ENCODE measurements around the gene AK1.

DNA sequence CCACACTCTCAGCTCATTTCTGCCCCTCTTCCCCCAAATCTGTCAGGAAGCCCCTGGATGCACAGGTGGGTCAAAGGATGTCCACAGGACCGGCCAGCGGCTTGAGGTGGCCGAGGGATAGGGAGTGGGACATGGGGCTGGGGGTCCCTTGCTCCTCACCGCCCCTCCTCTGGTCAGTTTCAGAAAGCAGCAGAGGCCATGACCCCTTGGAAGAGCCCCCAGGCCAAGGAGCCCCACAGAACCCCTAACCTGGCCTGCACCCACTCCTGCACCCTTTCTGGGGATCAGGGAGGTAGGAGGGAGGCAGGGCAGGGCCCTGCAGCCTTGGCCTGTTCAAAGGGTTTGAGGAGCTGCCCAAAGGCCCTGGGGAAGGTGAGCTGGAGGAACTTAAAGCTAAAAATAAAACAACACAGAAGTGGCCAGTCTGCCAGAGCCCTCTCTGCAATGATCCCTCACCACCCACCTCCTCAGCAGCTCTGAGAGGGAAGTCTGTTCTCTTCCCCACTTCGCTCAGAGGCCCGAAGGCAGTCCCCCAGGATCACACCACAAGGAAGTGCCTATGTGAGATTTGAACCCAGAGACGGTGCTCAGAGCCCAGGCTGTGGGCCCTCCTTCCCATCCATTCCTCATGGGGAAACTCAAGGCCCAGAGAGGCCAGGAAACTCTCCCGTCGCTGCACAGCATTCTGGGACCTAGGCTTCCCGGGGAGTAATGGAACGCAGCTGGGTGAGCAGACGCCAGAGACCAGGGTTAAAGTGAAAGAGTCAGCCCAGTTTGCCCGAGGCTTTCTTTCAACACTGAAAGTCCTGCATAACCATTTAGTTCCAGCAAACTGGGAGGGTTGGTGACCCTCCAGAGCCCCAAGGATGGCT is 23.9 kb downstream of the AK1 start:
- TF ChIP-seq CCAR2 (optimal IDR thresholded peaks at IDR 0.05; ENCODE audit: low read depth, low read length), result no peak
- TF ChIP-seq, protein P1, sequence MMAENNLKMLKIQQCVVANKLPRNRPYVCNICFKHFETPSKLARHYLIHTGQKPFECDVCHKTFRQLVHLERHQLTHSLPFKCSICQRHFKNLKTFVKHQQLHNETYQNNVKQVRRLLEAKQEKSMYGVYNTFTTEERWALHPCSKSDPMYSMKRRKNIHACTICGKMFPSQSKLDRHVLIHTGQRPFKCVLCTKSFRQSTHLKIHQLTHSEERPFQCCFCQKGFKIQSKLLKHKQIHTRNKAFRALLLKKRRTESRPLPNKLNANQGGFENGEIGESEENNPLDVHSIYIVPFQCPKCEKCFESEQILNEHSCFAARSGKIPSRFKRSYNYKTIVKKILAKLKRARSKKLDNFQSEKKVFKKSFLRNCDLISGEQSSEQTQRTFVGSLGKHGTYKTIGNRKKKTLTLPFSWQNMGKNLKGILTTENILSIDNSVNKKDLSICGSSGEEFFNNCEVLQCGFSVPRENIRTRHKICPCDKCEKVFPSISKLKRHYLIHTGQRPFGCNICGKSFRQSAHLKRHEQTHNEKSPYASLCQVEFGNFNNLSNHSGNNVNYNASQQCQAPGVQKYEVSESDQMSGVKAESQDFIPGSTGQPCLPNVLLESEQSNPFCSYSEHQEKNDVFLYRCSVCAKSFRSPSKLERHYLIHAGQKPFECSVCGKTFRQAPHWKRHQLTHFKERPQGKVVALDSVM (CRISPR knock-in tag; IDR thresholded peaks at IDR 0.05), result no peak
- TF ChIP-seq, protein P2, sequence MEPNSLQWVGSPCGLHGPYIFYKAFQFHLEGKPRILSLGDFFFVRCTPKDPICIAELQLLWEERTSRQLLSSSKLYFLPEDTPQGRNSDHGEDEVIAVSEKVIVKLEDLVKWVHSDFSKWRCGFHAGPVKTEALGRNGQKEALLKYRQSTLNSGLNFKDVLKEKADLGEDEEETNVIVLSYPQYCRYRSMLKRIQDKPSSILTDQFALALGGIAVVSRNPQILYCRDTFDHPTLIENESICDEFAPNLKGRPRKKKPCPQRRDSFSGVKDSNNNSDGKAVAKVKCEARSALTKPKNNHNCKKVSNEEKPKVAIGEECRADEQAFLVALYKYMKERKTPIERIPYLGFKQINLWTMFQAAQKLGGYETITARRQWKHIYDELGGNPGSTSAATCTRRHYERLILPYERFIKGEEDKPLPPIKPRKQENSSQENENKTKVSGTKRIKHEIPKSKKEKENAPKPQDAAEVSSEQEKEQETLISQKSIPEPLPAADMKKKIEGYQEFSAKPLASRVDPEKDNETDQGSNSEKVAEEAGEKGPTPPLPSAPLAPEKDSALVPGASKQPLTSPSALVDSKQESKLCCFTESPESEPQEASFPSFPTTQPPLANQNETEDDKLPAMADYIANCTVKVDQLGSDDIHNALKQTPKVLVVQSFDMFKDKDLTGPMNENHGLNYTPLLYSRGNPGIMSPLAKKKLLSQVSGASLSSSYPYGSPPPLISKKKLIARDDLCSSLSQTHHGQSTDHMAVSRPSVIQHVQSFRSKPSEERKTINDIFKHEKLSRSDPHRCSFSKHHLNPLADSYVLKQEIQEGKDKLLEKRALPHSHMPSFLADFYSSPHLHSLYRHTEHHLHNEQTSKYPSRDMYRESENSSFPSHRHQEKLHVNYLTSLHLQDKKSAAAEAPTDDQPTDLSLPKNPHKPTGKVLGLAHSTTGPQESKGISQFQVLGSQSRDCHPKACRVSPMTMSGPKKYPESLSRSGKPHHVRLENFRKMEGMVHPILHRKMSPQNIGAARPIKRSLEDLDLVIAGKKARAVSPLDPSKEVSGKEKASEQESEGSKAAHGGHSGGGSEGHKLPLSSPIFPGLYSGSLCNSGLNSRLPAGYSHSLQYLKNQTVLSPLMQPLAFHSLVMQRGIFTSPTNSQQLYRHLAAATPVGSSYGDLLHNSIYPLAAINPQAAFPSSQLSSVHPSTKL (CRISPR knock-in tag; IDR thresholded peaks at IDR 0.05), result no peak
- TF ChIP-seq ISL2 (CRISPR knock-in tag; IDR thresholded peaks at IDR 0.05), result no peak
- TF ChIP-seq, protein P3, sequence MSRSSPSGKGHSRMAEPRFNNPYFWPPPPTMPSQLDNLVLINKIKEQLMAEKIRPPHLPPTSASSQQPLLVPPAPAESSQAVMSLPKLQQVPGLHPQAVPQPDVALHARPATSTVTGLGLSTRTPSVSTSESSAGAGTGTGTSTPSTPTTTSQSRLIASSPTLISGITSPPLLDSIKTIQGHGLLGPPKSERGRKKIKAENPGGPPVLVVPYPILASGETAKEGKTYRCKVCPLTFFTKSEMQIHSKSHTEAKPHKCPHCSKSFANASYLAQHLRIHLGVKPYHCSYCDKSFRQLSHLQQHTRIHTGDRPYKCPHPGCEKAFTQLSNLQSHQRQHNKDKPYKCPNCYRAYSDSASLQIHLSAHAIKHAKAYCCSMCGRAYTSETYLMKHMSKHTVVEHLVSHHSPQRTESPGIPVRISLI (CRISPR knock-in tag; IDR thresholded peaks at IDR 0.05; ENCODE audit: borderline replicate concordance), result no peak

All from HepG2 (cell line).